GM23248 (cell line): ENCODE measurements around the gene ITIH5. TPM values are rescaled to one million over a fixed set of nuclear protein-coding genes. Genes with fewer than 3 reads are reported as not detected.
A peak's percentile ranks its signal among the peaks of the same experiment; 100 is the strongest.

Experiments used
- DNase-seq: peaks from one replicate; pipeline ENCODE4 v3.0.0-alpha.2; 2015
- H2AFZ ChIP-seq: fragments of 200-600 bp; sonication (generic); 2 replicates; pipeline ENCODE4 v1.6.1; 2016; ENCODE audit warnings: antibody characterized with exemption
- H3F3A ChIP-seq: fragments of 200-600 bp; sonication (generic); 2 replicates; pipeline ENCODE4 v1.6.1; 2016; ENCODE audit warnings: mild to moderate bottlenecking, antibody characterized with exemption, mixed run types; ENCODE audit not compliant: insufficient read depth
- H3K27ac ChIP-seq: fragments of 200-600 bp; sonication (generic); 2 replicates; pipeline ENCODE4 v1.5.1; 2016; ENCODE audit warnings: mild to moderate bottlenecking
- H3K27me3 ChIP-seq: fragments of 200-600 bp; sonication (generic); replicated peaks from 2 replicates; pipeline ENCODE4 v1.6.1; 2016; ENCODE audit warnings: mild to moderate bottlenecking; ENCODE audit not compliant: insufficient read depth
- H3K36me3 ChIP-seq: fragments of 200-600 bp; sonication (generic); 2 replicates; pipeline ENCODE4 v1.6.1; 2016; ENCODE audit warnings: low read depth, mild to moderate bottlenecking
- H3K4me1 ChIP-seq: fragments of 200-600 bp; sonication (generic); 2 replicates; pipeline ENCODE4 v1.6.1; 2016; ENCODE audit warnings: mild to moderate bottlenecking; ENCODE audit not compliant: insufficient read depth
- H3K4me2 ChIP-seq: fragments of 200-600 bp; sonication (generic); one replicate; pipeline ENCODE4 v1.6.1; 2016; ENCODE audit warnings: mild to moderate bottlenecking; ENCODE audit not compliant: unreplicated experiment
- H3K4me3 ChIP-seq: fragments of 200-600 bp; sonication (generic); 2 replicates; pipeline ENCODE4 v1.5.1; 2016; ENCODE audit warnings: mild to moderate bottlenecking
- H3K79me2 ChIP-seq: fragments of 200-600 bp; sonication (generic); 2 replicates; pipeline ENCODE4 v1.6.1; 2016; ENCODE audit warnings: mild to moderate bottlenecking; ENCODE audit not compliant: insufficient read depth
- H3K9ac ChIP-seq: fragments of 200-600 bp; sonication (generic); 2 replicates; pipeline ENCODE4 v1.6.1; 2016; ENCODE audit warnings: mild to moderate bottlenecking
- H3K9me2 ChIP-seq: fragments of 200-600 bp; sonication (generic); 2 replicates; pipeline ENCODE4 v1.6.1; 2016; ENCODE audit warnings: mixed run types, mild to moderate bottlenecking, moderate library complexity; ENCODE audit not compliant: insufficient read depth
- H3K9me3 ChIP-seq: fragments of 200-600 bp; sonication (generic); one replicate; pipeline ENCODE4 v1.6.1; 2017; ENCODE audit warnings: low read depth
- H4K20me1 ChIP-seq: fragments of 200-600 bp; sonication (generic); 2 replicates; pipeline ENCODE4 v1.6.0; 2016; ENCODE audit not compliant: insufficient read depth
- EZH2 ChIP-seq: fragments of 200-600 bp; sonication (generic); IDR thresholded peaks from 2 replicates; pipeline ENCODE4 v1.6.1; 2018; ENCODE audit warnings: antibody characterized with exemption, mild to moderate bottlenecking; ENCODE audit not compliant: insufficient read depth, poor library complexity, severe bottlenecking
- EZH2phosphoT487 ChIP-seq: fragments of 200-600 bp; sonication (generic); IDR thresholded peaks from 2 replicates; pipeline ENCODE4 v1.6.1; 2018; ENCODE audit warnings: antibody characterized with exemption, moderate library complexity, mild to moderate bottlenecking, low read depth; ENCODE audit not compliant: insufficient read depth
- WGBS, 2 experiments: methylation state at CpG; one replicate each; pipeline ENCODE4 v1.1.6; 2015 to 2017; ENCODE audit warnings: low lambda C conversion rate in 2 of 2, low coverage in 1 of 2; ENCODE audit errors: missing lambda C conversion rate in 2 of 2; 5-methylcytosine and 5-hydroxymethylcytosine counted together
- in situ Hi-C: fragments of 300-500 bp; cut with MboI; formaldehyde crosslinking; loops from 2 replicates; pipeline ENCODE4 v1.15.0; 2020
- polyA plus RNA-seq: library from polyadenylated mRNA; unstranded; fragments of >200 nt; fragmentation: Nextera tagmentation; extraction: Ambion mirVana; gene quantifications from 2 replicates; pipeline ENCODE4 v1.2.1, GENCODE V29; 2016
- total RNA-seq: library from RNA; depleted of rRNA; stranded (reverse); fragments of >200 nt; shearing (Covaris generic); gene quantifications from 2 replicates; pipeline ENCODE4 v1.2.3, GENCODE V29; 2014

The ITIH5 gene
- total and polyA plus RNA-seq, 2 experiments from 2014 or later = not detected

GRCh38 chr10:7563770-7564169 lies 103.0 kb downstream of the ITIH5 start:
- H3K36me3 ChIP-seq = no peaks in the 10 kb centered on the region
- no peak overlapping the region for H3K9ac ChIP-seq
- H3K4me2 ChIP-seq = no peak overlapping the region
- no peak overlapping the region for H2AFZ ChIP-seq
- DNase-seq = no peak
- H3K4me3 ChIP-seq = no peak overlapping the region
- H3K27ac ChIP-seq = no peak overlapping the region
- no peaks in the 10 kb centered on the region for H3F3A ChIP-seq
- TF ChIP-seq EZH2 = no peak
- TF ChIP-seq EZH2phosphoT487 = no peak
- H3K27me3 ChIP-seq = peaks cover 21% of the 10 kb centered on the region
- no peaks in the 10 kb centered on the region for H3K9me3 ChIP-seq
- in situ Hi-C loops = no loop called here
- 51% methylated on average over 14 of the region's 14 CpGs for WGBS, 2 experiments
- H3K9me2 ChIP-seq = no peaks in the 10 kb centered on the region
- no peaks in the 10 kb centered on the region; the same call in 1 of the 2 replicates for H3K4me1 ChIP-seq
- no peaks in the 10 kb centered on the region for H3K79me2 ChIP-seq
- H4K20me1 ChIP-seq = no peaks in the 10 kb centered on the region

DNA sequence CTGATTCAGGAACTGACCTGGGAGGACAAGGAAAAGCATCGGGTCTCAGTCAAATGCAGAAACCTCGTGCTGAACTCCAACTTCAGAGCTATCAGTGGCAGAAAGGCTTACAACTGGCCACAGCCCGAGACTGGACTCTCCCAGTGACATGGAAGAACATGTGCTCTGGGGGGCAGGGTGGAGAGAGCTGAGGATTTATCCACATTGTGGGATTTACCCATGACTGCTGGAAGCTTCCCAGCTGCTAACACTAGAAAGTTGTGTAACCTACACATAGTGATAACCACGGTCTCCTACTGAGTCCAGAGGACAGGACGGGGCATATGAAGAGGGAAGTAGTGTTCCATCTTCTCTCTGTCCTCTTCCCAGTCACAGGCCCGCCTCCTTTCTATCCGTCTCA lies 103.4 kb downstream of the ITIH5 start:
- H3K9me3 ChIP-seq = no peaks in the 10 kb centered on the region
- 25 to 28% methylated on average over 7 of the region's 7 CpGs for WGBS, 2 experiments
- H3K9me2 ChIP-seq = no peaks in the 10 kb centered on the region
- no peaks in the 10 kb centered on the region for H3F3A ChIP-seq
- H4K20me1 ChIP-seq = no peaks in the 10 kb centered on the region
- H3K4me2 ChIP-seq = no peak overlapping the region
- H3K9ac ChIP-seq = no peak overlapping the region
- no peak for TF ChIP-seq EZH2phosphoT487
- no peak for TF ChIP-seq EZH2
- H3K79me2 ChIP-seq = no peaks in the 10 kb centered on the region
- H3K4me1 ChIP-seq = no peaks in the 10 kb centered on the region; the same call in 1 of the 2 replicates
- peaks cover 21% of the 10 kb centered on the region for H3K27me3 ChIP-seq
- H3K36me3 ChIP-seq = no peaks in the 10 kb centered on the region
- DNase-seq = peak; percentile 26
- H3K4me3 ChIP-seq = no peak overlapping the region
- no peak overlapping the region for H3K27ac ChIP-seq
- no peak overlapping the region for H2AFZ ChIP-seq
- in situ Hi-C loops = no loop called here

DNA sequence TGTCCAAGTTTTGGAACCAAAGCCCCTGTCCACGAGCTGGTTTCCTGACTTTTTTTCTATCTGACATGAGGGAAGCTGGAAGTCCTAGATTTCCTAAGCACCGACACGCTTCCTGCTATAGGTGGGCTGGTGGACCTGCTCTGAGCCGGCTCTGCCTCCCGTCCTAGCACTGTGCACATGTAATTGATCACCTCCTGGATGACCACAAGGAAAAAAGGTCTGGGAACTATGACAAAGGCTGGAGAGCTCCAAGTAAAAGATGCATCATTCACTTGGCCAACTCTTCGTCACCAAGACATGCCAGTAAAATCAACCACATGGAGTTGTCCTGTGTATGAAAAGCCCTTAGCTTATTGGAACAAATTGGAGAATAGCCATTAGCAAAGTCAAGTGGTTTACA lies 104.8 kb downstream of the ITIH5 start:
- in situ Hi-C loops = no loop called here
- Histone ChIP-seq H3K27ac (no peak overlapping the region), H3K9me2 (no peaks in the 10 kb centered on the region)

GRCh38 chr10:7561216-7561893 lies 105.4 kb downstream of the ITIH5 start:
- H2AFZ ChIP-seq = no peak overlapping the region
- no peaks in the 10 kb centered on the region for H3F3A ChIP-seq
- H3K4me2 ChIP-seq = peak overlapping the region; percentile 11
- peak; percentile 45 for DNase-seq
- H3K9me3 ChIP-seq = no peaks in the 10 kb centered on the region
- H3K4me1 ChIP-seq = no peaks in the 10 kb centered on the region; the same call in 1 of the 2 replicates
- H3K79me2 ChIP-seq = no peaks in the 10 kb centered on the region
- H3K36me3 ChIP-seq = no peaks in the 10 kb centered on the region
- H3K27me3 ChIP-seq = peaks cover 21% of the 10 kb centered on the region
- H3K27ac ChIP-seq = no peak overlapping the region
- 3 to 6% methylated on average over 19 of the region's 19 CpGs for WGBS, 2 experiments
- no peak for TF ChIP-seq EZH2
- TF ChIP-seq EZH2phosphoT487 = no peak
- no peaks in the 10 kb centered on the region for H4K20me1 ChIP-seq
- H3K4me3 ChIP-seq = no peak overlapping the region; the same call in 1 of the 2 replicates
- H3K9me2 ChIP-seq = no peaks in the 10 kb centered on the region
- no peak overlapping the region for H3K9ac ChIP-seq
- in situ Hi-C loops = no loop called here

More for the DNA sequence above, 104.8 kb downstream of the ITIH5 start:
- DNase-seq = peak; percentile 38
- H4K20me1 ChIP-seq = no peaks in the 10 kb centered on the region
- no peak overlapping the region for H2AFZ ChIP-seq
- H3K79me2 ChIP-seq = no peaks in the 10 kb centered on the region
- H3K4me3 ChIP-seq = no peak overlapping the region
- H3F3A ChIP-seq = no peaks in the 10 kb centered on the region
- peaks cover 21% of the 10 kb centered on the region for H3K27me3 ChIP-seq
- H3K4me1 ChIP-seq = no peaks in the 10 kb centered on the region; the same call in 1 of the 2 replicates
- no peak overlapping the region for H3K9ac ChIP-seq
- no peak for TF ChIP-seq EZH2
- TF ChIP-seq EZH2phosphoT487 = no peak
- 5 to 6% methylated on average over 6 of the region's 6 CpGs for WGBS, 2 experiments
- H3K36me3 ChIP-seq = no peaks in the 10 kb centered on the region
- no peak overlapping the region for H3K4me2 ChIP-seq
- H3K9me3 ChIP-seq = no peaks in the 10 kb centered on the region
